Heart right ventricle (tissue), 16 donors: ENCODE measurements around the gene RGMA. TPM values are rescaled to one million over a fixed set of nuclear protein-coding genes. Genes with fewer than 3 reads are reported as not detected.

ENCODE experiments used
- ATAC-seq, 8 donors: fragments of 200-7000 bp; cut with Tn5 transposase; one replicate each; pipeline ENCODE4 v1.9.1; 2020; ENCODE audit warnings: mild to moderate bottlenecking in 8 of 8, moderate library complexity in 8 of 8, moderate number of reproducible peaks in 1 of 8
- DNase-seq, 2 donors: peaks; one replicate each; pipeline ENCODE4 v3.0.0-alpha.2; 2020
- H3K27ac ChIP-seq, 10 donors: fragments of 200-600 bp; sonication (generic) in 2 of 10; one replicate each; pipeline versions ENCODE4 v1.5.0 to v1.8.0; 2020 to 2022; ENCODE audit warnings: mild to moderate bottlenecking in 3 of 10
- H3K27me3 ChIP-seq, 7 donors: fragments of 200-600 bp; one replicate each; pipeline ENCODE4 v1.8.0; 2021 to 2022; ENCODE audit warnings: mild to moderate bottlenecking in 2 of 7
- H3K36me3 ChIP-seq, 9 donors: fragments of 200-600 bp; sonication (generic) in 1 of 9; one replicate each; pipeline versions ENCODE4 v1.5.0 to v1.8.0; 2020 to 2022; ENCODE audit warnings: mild to moderate bottlenecking in 2 of 9
- H3K4me1 ChIP-seq, 9 donors: fragments of 200-600 bp; sonication (generic) in 1 of 9; one replicate each; pipeline versions ENCODE4 v1.5.0 to v1.8.0; 2020 to 2022; ENCODE audit warnings: mild to moderate bottlenecking in 4 of 9
- H3K4me3 ChIP-seq, 10 donors: fragments of 200-600 bp; sonication (generic) in 2 of 10; one replicate each; pipeline versions ENCODE4 v1.5.0 to v1.8.0; 2020 to 2022; ENCODE audit warnings: mild to moderate bottlenecking in 7 of 10, moderate library complexity in 2 of 10
- H3K9me3 ChIP-seq, 11 donors: fragments of 200-600 bp in 10 of 11; sonication (generic) in 2 of 11; one replicate each; pipeline versions ENCODE4 v1.5.0 to v1.8.0; 2013 to 2022; ENCODE audit warnings: mild to moderate bottlenecking in 2 of 11, control low read depth in 1 of 11, moderate library complexity in 1 of 11
- CTCF ChIP-seq, 9 donors: fragments of 200-600 bp; sonication (generic) in 2 of 9; IDR thresholded peaks; one replicate each; pipeline versions ENCODE4 v1.5.0 to v1.8.0; 2021 to 2022; ENCODE audit warnings: antibody characterized with exemption in 9 of 9, mild to moderate bottlenecking in 5 of 9, moderate library complexity in 1 of 9
- WGBS, 2 donors: extraction: QIAGEN DNeasy Blood & Tissue Kit; methylation state at CpG; one replicate each; pipeline ENCODE4 v1.1.7; 2013; ENCODE audit warnings: inconsistent platforms in 1 of 2; 5-methylcytosine and 5-hydroxymethylcytosine counted together
- intact Hi-C, 10 donors: fragments of 100-400 bp; cut with DNase I; formaldehyde crosslinking; loops; one replicate each; pipeline versions ENCODE4 v1.11.1 to v1.14.2; 2022
- polyA plus RNA-seq, 2 donors: library from polyadenylated mRNA; stranded (reverse); fragments of 200-250 nt; gene quantifications; one replicate each; pipeline ENCODE4 v1.2.3, GENCODE V29; 2013
- total RNA-seq, 10 donors: library from RNA; stranded (reverse); fragmentation: NEBNext Ultra II Directional in 3 of 10; extraction: Animal tissue kit (Norgen Biotek cat#: 25700) in 3 of 10; gene quantifications; one replicate each; pipeline versions ENCODE4 v1.2.1 to v1.2.4, GENCODE V29; 2021 to 2023
- donor health status: Arrhythmogenic right ventricular cardiomyopathy.
- donor health status: ischemic (EF 13 %, LVEDD 7.1; RV severe dilation, severe dysfunction).
- donor health status: healthy with polysubstance abuse.
- donor health status: DM: no; HTN: yes; CAD: no.
- donor health status: DM: no; HTN: no; CAD: no.
- donor health status: ischemic (EF 25% LVEDD 6.9; RV normal size, moderate dysfunction).
- donor health status: ischemic (EF 25% LVEDD 5.7; RV mildly dilated, moderate dysfunction).
- donor health status: healthy.
- donor health status: DM: yes; HTN: yes; CAD: no.
- donor health status: Ischemic cardiomyopathy.
- donor health status: ischemic (EF 35%, LVEDD 5.7; RV mildly dilated, moderate dysfunction).
- donor health status: nonischemic (EF 11% LVEDD 7.7; RV severe dilation, severe dysfunction).
- donor health status: DM: yes; HTN: yes; CAD: no.
- donor health status: PGD.
- donor health status: ischemic (EF 29% LVEDD 5.4; RV normal size, mild dysfunction).
- donor health status: nonischemic (EF 23%, LVEDD 6.1; RV moderate dilation, normal function).

Gene RGMA
- total and polyA plus RNA-seq, 12 donors = 4.9 to 33.8 (median 10.7) TPM

DNA sequence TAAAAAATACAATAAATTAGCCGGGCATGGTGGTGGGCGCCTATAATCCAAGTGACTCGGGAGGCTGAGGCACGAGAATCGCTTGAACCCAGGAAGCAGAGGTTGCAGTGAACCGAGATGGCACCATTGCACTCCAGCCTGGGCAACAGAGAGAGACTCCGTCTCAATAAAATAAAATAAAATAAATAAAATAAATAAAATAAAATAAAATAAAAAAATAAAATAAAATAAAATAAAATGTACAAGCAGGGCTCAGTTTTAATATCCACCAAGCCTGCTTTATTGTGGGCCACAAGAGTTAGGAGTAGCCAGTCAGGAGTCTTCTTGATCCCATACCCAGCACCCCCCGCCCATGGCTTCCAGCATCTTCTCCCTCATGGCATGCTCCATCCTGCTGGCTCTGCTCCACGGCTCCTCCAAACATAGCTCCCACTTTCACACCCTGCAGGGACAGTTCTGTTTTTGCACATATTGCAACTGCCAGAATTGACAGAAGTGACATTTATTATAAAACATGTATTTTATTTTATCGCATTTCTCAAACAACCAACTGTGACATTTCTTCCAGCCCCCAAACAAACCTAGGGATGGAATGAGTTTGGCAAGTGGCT, 42.6 kb upstream of the RGMA start:
- ATAC-seq = no peak
- Histone ChIP-seq H3K4me1 (peaks cover 0 to 8% (median 0%) of the 10 kb centered on the region in 9 donors), H3K36me3 (no peaks in the 10 kb centered on the region), H3K4me3 (no peak overlapping the region), H3K27ac (no peak overlapping the region), H3K9me3 (no peaks in the 10 kb centered on the region), H3K27me3 (no peaks in the 10 kb centered on the region)
- TF ChIP-seq CTCF (IDR thresholded peaks at IDR 0.05) = no peak
- DNase-seq = no peak
- 93 to 94% methylated on average over 10 of the region's 10 CpGs for WGBS, 2 donors
- intact Hi-C loops = no loop called here

GRCh38 chr15:93129702-93130488, 40.9 kb upstream of the RGMA start:
- 76 to 83% methylated on average over 18 of the region's 18 CpGs for WGBS, 2 donors
- H3K27me3 ChIP-seq = no peaks in the 10 kb centered on the region
- H3K36me3 ChIP-seq = no peaks in the 10 kb centered on the region
- no peak for ATAC-seq
- DNase-seq = no peak
- no peaks in the 10 kb centered on the region for H3K9me3 ChIP-seq
- no peak overlapping the region for H3K27ac ChIP-seq
- H3K4me1 ChIP-seq = peaks cover 0 to 13% (median 0%) of the 10 kb centered on the region in 9 donors
- intact Hi-C loops = no loop called here
- H3K4me3 ChIP-seq = no peak overlapping the region
- TF ChIP-seq CTCF (IDR thresholded peaks at IDR 0.05) = no peak

DNA sequence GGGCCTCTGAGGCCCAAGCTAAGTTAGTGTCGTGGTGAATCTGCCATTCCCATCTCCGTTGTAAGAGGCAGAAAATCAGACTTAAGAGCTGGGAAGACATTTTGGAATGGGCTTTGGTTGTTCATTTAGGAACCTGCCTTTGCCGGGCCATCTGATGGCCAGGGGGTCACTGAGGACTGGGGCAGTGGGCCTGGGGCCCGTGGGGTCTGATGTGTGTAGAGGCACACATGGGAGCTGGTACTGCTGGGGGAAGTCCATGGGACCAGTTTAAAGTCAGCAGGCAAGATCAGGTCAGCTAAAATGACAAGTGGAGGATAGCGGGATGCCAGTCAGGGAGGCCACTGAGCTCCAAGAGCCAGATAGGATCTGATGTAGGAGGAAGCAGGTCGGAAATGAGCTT, 38.3 kb upstream of the RGMA start:
- Histone ChIP-seq H3K27ac (peak overlapping the region in 7 of 10 donors; percentile 28 to 74 (median 62)), H3K27me3 (no peaks in the 10 kb centered on the region), H3K4me3 (no peak overlapping the region), H3K36me3 (no peaks in the 10 kb centered on the region), H3K9me3 (no peaks in the 10 kb centered on the region), H3K4me1 (peaks cover 0 to 13% (median 0%) of the 10 kb centered on the region in 9 donors)
- no peak for ATAC-seq
- intact Hi-C loops = no loop called here
- 64 to 87% methylated on average over 6 of the region's 6 CpGs for WGBS, 2 donors
- TF ChIP-seq CTCF (IDR thresholded peaks at IDR 0.05) = no peak
- DNase-seq = no peak

DNA sequence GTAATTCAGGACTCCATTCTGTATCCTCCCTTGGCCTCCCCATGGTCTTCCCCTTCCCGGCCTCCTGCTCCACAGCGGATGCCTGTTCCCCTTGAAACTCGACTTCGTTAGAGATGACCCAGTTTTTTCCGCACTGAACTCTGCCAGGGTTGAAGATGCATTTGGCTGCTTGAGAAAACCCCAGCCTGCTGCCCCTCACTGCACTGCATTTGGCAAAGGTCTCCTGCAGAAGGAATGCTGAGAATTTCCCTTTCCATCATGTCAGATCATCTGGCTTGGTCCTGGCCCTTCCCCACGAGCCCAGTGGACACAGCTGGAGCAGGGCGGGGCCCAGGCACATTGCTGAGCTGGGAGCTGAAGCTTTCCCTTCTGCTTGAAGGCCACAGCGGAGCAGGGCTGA, 37.6 kb upstream of the RGMA start:
- H3K4me3 ChIP-seq = no peak overlapping the region
- H3K36me3 ChIP-seq = no peaks in the 10 kb centered on the region
- TF ChIP-seq CTCF (IDR thresholded peaks at IDR 0.05) = no peak
- intact Hi-C loops = no loop called here
- H3K4me1 ChIP-seq = peaks cover 0 to 13% (median 0%) of the 10 kb centered on the region in 9 donors
- H3K27ac ChIP-seq = peak overlapping the region in 7 of 10 donors; percentile 43 to 74 (median 62)
- H3K27me3 ChIP-seq = no peaks in the 10 kb centered on the region
- DNase-seq = peak; percentile 53 to 70
- no peaks in the 10 kb centered on the region for H3K9me3 ChIP-seq
- 64 to 66% methylated on average over 8 of the region's 8 CpGs for WGBS, 2 donors
- ATAC-seq = peak; percentile 78 to 90 (median 88)
